Panc1 (cell line): ENCODE measurements around the gene ELAVL4. TPM values are rescaled to one million over a fixed set of nuclear protein-coding genes. Genes with fewer than 3 reads are reported as not detected.

Experiments used
- ATAC-seq: fragments of 200-7000 bp; cut with Tn5 transposase; 2 replicates; pipeline ENCODE4 v1.9.1; 2020; ENCODE audit warnings: mild to moderate bottlenecking, moderate library complexity
- BruUV-seq: library from RNA; stranded (reverse); fragments of 400-500 nt; replicated peaks from 2 replicates; lab custom pipeline; 2021; lab: Mats Ljungman, UMichigan
- CTCF ChIA-PET: fragments of 300-600 bp; sonication (Branson Sonifier 250); formaldehyde crosslinking; loops from one replicate; lab custom pipeline; 2022; ENCODE audit warnings: antibody characterized with exemption; lab: Charles Lee
- POLR2A ChIA-PET: fragments of 300-600 bp; sonication (Branson Sonifier 250); formaldehyde crosslinking; loops from one replicate; lab custom pipeline; 2022; ENCODE audit warnings: antibody characterized with exemption; lab: Charles Lee
- DNase-seq: peaks from one replicate; pipeline ENCODE4 v3.0.0-alpha.2; 2010; ENCODE audit warnings: low read depth, low spot score
- H3K27ac ChIP-seq: 2 replicates; pipeline ENCODE4 v1.5.1; 2011; ENCODE audit warnings: mild to moderate bottlenecking, low read length, inconsistent platforms
- H3K27me3 ChIP-seq: fragments of 200-500 bp; sonication (Bioruptor generic); 2 replicates; pipeline ENCODE4 v1.6.0; 2014; ENCODE audit warnings: low read length, inconsistent platforms; ENCODE audit not compliant: control insufficient read depth, insufficient read depth
- H3K36me3 ChIP-seq: fragments of 200-500 bp; sonication (Bioruptor generic); 2 replicates; pipeline ENCODE4 v1.5.1; 2014; ENCODE audit warnings: inconsistent platforms, mild to moderate bottlenecking, low read length, moderate library complexity; ENCODE audit not compliant: control insufficient read depth, insufficient read depth
- H3K4me1 ChIP-seq: 2 replicates; pipeline ENCODE4 v1.5.1; 2011; ENCODE audit warnings: inconsistent platforms, mild to moderate bottlenecking, low read length, moderate library complexity; ENCODE audit not compliant: control insufficient read depth, insufficient read depth
- H3K4me3 ChIP-seq, 2 experiments: 2 replicates each; pipeline ENCODE4 v1.5.1; 2011 to 2012; ENCODE audit warnings: low read depth in 2 of 2, low read length in 2 of 2, mild to moderate bottlenecking in 2 of 2, inconsistent platforms in 1 of 2, moderate library complexity in 1 of 2
- H3K9me3 ChIP-seq: fragments of 200-500 bp; sonication (Bioruptor generic); 2 replicates; pipeline ENCODE4 v1.5.1; 2014; ENCODE audit warnings: low read depth, mild to moderate bottlenecking, inconsistent platforms, low read length, moderate library complexity; ENCODE audit not compliant: control insufficient read depth, insufficient read depth
- CTCF ChIP-seq: fragments of 450-650 bp; IDR thresholded peaks from 2 replicates; pipeline ENCODE4 v1.5.1; 2017; ENCODE audit warnings: mild to moderate bottlenecking
- POLR2AphosphoS5 ChIP-seq: IDR thresholded peaks from 2 replicates; pipeline ENCODE4 v1.6.1; 2012; ENCODE audit warnings: mild to moderate bottlenecking, low read depth, low read length, moderate library complexity
- REST ChIP-seq, 2 experiments: IDR thresholded peaks; 2 replicates each; pipeline ENCODE4 v1.6.1; 2011 to 2012; ENCODE audit warnings: low read depth in 2 of 2, control low read depth in 1 of 2, low read length in 1 of 2, mild to moderate bottlenecking in 1 of 2, moderate library complexity in 1 of 2; ENCODE audit not compliant: insufficient read depth in 1 of 2
- SIN3A ChIP-seq: IDR thresholded peaks from 2 replicates; pipeline ENCODE4 v1.6.1; 2012; ENCODE audit warnings: low read depth, mild to moderate bottlenecking, low read length, moderate library complexity, borderline replicate concordance; ENCODE audit not compliant: insufficient read depth
- TCF7L2 ChIP-seq: IDR thresholded peaks from 2 replicates; pipeline ENCODE4 v1.6.1; 2011; ENCODE audit warnings: mild to moderate bottlenecking, low read depth, low read length, inconsistent platforms
- in situ Hi-C: cut with HindIII; loops from 2 replicates; pipeline ENCODE4 v1.10.0; 2016; ENCODE audit warnings: low sequenced_read_pairs, low pct_unique_long_range_greater_than_20kb
- intact Hi-C: fragments of 100-400 bp; cut with micrococcal nuclease; formaldehyde crosslinking; loops from one replicate; pipeline ENCODE4 v1.10.0; 2022; ENCODE audit not compliant: unreplicated experiment
- total RNA-seq: library from RNA; stranded (reverse); gene quantifications from one replicate; pipeline ENCODE4 v1.2.1, GENCODE V29; 2021; ENCODE audit not compliant: unreplicated experiment

ELAVL4 gene
- total RNA-seq, 1 experiment from 2014 or later = not detected

- ATAC-seq (no peak), DNase-seq (no peak)
- in situ Hi-C loops = no loop called here
- Histone ChIP-seq H3K36me3 (no peaks in the 10 kb centered on the region), H3K27me3 (no peaks in the 10 kb centered on the region), H3K27ac (no peak overlapping the region), H3K4me3 (no peak overlapping the region), H3K9me3 (no peaks in the 10 kb centered on the region), H3K4me1 (no peaks in the 10 kb centered on the region)
- intact Hi-C loops = no loop called here
- POLR2A ChIA-PET = no interaction called here
- CTCF ChIA-PET = no interaction called here
- BruUV-seq = no TSS peak
- TF ChIP-seq POLR2AphosphoS5 (no peak), TCF7L2 (no peak), REST (IDR thresholded peaks at IDR 0.05; ENCODE audit: insufficient read depth in 1 of 2, low read depth in 2 of 2, low read length in 1 of 2) (no peak), SIN3A (no peak), CTCF (no peak)
Measured at GRCh38 chr1:50129201-50129600, 20.5 kb downstream of the ELAVL4 start.

- ChIA-PET POLR2A (no interaction called here), CTCF (no interaction called here)
- DNase-seq (no peak), ATAC-seq (no peak)
- in situ Hi-C loops (no loop called here), intact Hi-C loops (no loop called here)
- H3K36me3 ChIP-seq = no peaks in the 10 kb centered on the region
- H3K9me3 ChIP-seq = no peaks in the 10 kb centered on the region
- no TSS peak for BruUV-seq
- H3K4me1 ChIP-seq = no peaks in the 10 kb centered on the region
- H3K4me3 ChIP-seq = no peak overlapping the region
- TF ChIP-seq TCF7L2 (no peak), CTCF (no peak), SIN3A (no peak), REST (IDR thresholded peaks at IDR 0.05; ENCODE audit: insufficient read depth in 1 of 2, low read depth in 2 of 2, low read length in 1 of 2) (no peak), POLR2AphosphoS5 (no peak)
- H3K27ac ChIP-seq = no peak overlapping the region
- H3K27me3 ChIP-seq = peaks cover 4% of the 10 kb centered on the region; the same call in 1 of the 2 replicates
Measured at GRCh38 chr1:50132347-50132894, 23.7 kb downstream of the ELAVL4 start.
